Mucosa of gallbladder (tissue), 1 donor: ENCODE data around the gene CELF4. TPM values are rescaled to one million over a fixed set of nuclear protein-coding genes. Genes with fewer than 3 reads are reported as not detected.

ENCODE experiments used
- DNase-seq: peaks from one replicate; pipeline ENCODE4 v3.0.0-alpha.2; 2020; ENCODE audit warnings: low spot score
- total RNA-seq: library from RNA; stranded (reverse); gene quantifications from one replicate; pipeline ENCODE4 v1.2.1, GENCODE V29; 2021
- donor health status: DM: no; HTN: no; CAD: no.

The CELF4 gene
- total RNA-seq, 1 donor from 2014 or later: 3.8 TPM

DNA sequence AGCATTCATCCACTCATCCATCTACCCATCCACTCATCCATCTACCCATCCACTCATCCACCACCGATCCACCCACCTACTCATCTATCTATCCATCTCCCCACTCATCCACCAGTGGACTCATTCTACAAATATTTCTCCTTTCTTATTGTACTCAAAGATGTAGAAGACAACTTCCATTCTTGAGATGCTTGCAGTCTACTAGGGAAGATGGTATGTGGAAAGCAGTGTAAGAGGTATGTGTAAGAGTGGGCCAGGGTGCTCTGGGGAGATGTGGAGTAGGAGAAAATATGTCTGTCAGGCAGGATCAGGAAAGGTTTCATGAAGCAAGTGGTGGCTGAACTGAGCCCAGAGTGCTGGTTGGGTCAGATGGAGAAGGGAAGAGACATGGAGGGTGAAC, 150.8 kb downstream of the CELF4 start:
- DNase-seq: no peak

DNA sequence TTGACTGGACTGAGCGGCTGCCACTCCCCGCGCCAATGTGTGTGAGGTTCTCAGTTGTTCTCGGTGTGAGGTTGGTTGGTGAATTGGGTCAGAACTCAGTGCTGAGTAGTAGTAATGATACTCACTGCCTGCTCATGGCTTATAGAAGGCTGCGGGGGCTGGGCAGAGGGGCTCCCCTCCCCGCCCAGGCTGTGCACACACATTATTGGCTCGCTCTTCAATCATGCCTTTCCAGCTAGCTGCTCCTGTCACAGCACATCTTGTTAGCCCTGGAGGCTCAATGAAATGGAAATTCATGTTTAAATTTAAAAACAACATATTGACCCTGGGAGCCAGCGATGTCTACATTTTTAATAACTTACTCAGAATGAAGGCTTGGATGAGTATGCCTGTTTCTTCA, 152.8 kb downstream of the CELF4 start:
- DNase-seq: no peak

DNA sequence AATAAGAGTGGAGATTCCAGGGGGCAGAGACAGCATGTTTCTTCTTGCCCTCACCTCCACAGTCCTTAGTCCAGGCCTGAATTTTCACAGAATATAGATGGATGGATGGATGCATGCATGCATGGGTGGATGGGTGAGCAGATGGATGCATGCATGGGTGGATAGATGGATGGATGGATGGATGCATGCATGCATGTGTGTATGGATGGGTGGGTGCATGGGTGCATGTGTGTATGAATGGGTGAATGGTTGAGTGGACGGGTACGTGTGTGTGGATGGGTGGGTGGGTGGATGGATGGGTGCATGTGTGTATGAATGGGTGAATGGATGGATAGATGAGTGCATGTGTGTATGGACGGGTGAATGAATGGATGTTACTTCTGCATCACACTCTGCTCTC, 153.3 kb downstream of the CELF4 start:
- no peak for DNase-seq

DNA sequence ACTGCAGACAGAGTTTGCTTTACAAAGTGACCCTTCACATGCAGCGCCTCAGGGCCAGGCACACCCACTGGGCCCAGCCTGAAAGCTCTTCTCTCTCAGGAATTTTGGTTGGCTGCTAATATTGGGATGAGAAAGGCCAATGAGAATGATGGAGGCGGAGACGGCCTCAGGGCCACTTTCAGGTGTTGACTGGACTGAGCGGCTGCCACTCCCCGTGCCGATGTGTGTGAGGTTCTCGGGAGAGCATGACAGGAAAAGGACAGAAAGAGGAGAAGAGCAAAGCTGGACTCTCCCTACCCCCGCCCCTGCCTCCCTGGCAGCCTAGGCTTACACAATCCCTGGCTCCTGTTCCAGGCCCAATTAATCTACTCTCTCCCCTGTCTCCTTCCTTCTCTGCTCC, 155.7 kb downstream of the CELF4 start:
- DNase-seq: no peak

DNA sequence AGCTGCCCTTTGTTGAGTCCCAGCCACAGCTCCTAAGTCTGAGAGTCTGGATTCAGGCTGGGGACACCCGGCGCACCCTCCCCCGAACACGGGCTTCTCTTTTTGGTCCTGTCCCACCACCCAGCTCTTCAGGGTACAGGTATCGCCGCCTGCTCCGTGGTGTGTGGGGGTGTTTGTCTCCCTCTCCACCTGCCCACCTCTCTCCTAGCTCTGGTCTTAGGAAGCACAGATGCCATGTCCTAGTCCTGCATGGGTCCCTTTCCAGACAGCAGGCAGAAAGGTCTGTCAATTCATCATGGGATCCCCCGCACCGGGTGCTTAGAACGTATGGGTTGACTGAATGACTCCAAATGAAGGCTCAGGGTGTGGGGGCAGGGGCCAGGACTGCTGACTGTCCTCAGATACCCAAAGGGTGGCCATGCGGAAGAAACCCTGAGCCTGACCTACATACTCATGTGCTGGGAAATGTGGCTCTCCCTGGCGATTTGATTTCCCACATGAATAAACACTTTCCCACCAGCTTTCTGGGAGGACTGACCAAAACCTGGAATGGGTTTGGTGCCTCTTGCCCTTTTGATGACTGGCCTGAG, 156.8 kb downstream of the CELF4 start:
- no peak for DNase-seq

DNA sequence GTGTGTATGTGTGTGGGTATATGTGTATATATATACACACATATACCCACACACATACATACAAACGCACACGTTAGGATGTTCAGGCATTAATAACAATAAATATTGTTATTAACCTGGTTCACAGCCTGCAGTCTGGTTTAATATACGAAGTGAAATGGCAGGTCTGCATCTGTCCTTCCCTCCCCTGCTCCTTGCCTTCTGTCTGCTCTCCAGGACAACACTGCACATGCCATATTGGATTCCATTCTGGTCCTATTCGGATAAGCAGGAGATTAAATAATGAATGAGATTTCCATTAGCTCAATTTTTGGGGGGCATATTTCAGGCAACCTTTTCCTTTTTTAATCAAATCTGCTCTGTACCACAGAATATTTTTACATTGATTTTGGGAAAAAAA, 158.0 kb downstream of the CELF4 start:
- no peak for DNase-seq

DNA sequence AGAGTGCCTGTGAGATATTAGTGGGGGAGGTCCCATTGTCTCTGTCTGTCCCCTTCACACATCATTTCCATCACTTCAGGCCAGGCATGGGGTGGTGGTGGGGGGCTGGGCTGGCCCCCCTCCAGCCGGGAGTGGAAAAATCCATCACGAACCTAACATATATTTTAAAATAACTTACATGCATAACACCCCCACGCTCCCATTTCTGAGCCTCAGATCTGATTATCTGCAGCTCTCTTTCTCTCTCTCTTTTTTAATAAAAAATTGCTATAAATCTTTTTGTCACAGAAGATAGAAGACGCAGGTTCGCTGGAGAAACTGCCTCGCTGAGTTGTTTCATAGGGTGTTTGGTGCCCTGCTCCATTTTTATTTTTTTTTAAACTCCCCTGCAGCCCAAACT, 159.8 kb downstream of the CELF4 start:
- DNase-seq: no peak

DNA sequence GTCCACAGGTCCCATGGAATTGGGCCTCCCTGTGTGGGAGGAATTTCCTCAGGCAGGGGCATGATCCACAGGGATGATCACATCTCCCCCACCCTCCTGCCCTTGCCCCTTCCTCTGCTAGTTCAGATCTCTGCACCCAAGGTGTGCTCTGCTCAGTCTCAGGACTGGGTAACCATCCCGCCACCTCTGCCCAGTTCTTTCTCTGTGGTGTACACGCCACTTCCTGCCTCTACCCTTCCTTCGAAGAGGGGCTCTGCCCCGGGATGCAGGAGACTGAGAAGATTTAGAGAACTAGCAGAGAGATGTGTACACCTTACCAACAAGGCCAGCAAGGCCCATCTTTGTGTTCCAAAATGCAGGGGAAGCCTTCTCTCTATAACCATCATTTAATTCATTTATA, 160.4 kb downstream of the CELF4 start:
- DNase-seq: no peak

DNA sequence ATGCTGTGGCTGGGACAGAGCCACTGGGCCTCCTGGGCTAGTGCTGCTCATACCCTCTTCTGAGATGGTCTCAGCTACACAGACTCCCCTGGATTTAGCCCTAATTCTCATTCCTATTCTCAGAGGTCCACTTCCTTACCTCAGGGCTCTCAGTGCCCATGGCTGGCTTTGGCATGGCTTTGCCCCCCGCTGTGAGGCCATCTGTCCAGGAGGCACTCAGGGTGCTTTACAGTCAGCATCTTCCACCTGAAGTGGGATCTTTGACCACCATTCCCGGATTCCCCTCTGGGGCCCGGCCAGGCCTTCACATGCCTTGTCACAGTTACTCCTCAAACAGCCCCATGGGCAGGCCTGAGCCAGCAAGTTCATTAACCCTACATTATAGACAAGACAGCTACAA, 161.8 kb downstream of the CELF4 start:
- DNase-seq: no peak

DNA sequence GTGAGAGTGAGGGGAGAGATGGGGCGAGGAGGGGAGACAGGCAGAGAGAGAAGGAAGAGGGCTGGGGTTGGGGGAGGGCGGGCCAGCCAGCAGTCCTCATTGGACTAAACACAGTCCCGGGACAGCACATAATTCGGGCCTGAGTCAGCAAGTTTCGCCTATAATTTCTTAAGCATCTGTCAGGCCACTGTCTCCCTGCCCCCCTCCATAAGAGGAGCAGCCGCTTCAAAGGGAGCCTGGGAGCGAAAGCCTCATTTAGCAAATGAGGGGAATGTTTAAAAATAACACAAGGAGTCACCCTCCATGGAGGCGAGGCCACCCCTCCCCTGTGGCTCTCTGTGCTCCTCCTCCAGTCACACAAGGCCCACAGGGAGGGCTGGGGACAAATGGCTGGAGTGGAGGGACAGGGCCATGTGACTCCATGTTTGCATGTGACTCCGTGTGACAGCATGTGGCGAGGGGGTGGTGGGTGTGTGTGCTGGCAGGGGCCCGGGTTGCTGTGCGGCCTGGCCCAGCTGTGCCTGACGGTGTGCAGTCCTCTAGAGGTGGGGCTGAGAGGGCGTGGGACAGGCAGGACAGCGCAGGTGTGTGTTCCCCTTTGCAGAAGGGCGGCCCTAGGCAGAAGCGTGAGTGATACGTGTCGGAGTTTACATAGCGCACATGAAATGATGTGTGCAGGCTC, 162.4 kb downstream of the CELF4 start:
- DNase-seq: peak; percentile 38

DNA sequence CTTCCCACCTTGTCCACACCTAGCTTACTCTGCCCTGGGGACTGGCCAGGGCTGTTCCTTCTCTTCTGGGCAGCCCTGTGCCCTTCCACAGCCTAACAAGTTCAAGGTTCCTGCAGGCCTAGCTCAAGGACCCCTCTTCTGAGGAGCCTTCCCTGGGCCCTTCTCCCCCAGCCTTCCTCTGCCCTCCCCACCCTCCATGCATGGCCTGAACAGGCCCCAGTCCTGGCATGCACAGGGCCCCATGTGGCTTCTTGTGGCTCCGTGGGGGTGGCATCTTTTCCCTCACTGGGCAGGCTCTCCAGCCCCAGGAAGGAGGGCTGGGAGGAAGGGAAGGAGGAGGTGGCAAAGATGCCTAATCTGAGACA, 162.9 kb downstream of the CELF4 start:
- DNase-seq: no peak

DNA sequence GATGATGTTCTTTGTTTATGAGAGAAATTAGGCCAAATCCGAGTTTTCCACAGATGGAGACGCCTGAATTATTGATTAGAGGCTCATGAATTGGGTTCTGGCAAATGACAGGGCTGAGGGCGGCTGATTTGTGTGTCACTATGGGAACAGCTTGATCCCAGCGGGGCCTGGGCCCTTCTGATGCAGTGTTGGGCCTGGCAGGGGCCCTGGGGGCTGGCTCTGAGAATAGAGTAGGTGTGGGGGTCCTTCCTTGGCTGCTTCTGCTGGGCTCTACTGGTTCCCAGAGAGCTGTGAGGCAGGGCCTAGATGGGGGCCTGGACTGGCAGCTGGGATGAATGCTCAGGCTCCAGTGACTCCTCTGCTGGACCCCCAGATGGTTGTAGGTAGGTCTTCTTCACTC, 164.8 kb downstream of the CELF4 start:
- no peak for DNase-seq

DNA sequence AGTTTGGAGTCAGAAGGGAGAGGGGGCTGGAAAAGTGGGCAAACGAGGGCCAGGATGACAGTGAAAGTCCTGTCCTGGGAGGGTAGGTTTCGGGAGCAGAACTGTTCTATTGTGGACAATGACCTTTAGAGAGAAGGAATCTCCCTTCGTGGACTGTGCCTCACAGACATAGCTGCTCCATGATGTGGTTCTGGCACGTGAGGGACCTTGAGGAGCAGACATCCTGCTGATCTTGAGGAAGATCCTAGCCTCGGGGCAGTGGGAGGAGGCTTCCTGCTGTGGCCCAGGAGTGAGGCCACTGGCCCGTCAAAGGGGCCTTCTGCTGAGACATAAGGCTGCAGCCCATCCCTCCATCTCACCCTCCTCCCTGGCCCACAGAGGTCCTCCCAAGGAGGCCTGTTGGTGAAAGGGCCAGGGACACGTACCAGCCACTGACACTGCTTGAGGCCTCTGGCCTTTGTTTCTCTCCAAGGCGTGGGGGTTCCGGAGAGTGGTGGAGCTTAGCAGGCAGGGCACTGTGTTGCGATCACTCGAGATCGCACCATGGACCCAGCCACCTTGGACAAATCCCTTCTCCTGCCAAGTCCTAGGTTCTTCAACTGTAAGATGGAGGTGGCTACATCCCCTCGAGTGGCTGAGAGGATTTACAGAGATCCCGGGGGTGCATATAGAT, 167.2 kb downstream of the CELF4 start:
- DNase-seq: no peak

DNA sequence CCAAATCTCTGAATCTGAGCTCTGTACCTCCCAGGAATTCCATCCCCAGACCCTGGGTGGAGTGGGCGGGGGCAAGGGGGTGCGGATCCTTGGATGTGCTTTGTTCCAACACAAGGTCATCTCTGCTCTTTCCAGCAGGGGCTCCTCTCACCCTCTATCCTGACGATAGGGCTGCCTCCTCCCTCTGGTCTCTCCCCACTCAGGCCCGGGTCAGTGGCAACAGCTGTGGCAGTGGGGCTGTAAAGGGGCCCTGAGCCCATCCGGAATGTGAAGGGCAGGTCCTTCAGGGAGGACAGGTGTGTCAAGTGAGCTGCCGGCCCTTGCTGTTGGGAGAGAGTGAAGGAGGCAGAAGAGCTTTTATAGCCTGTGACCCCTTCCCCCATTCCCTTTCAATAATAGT, 167.8 kb downstream of the CELF4 start:
- no peak for DNase-seq

DNA sequence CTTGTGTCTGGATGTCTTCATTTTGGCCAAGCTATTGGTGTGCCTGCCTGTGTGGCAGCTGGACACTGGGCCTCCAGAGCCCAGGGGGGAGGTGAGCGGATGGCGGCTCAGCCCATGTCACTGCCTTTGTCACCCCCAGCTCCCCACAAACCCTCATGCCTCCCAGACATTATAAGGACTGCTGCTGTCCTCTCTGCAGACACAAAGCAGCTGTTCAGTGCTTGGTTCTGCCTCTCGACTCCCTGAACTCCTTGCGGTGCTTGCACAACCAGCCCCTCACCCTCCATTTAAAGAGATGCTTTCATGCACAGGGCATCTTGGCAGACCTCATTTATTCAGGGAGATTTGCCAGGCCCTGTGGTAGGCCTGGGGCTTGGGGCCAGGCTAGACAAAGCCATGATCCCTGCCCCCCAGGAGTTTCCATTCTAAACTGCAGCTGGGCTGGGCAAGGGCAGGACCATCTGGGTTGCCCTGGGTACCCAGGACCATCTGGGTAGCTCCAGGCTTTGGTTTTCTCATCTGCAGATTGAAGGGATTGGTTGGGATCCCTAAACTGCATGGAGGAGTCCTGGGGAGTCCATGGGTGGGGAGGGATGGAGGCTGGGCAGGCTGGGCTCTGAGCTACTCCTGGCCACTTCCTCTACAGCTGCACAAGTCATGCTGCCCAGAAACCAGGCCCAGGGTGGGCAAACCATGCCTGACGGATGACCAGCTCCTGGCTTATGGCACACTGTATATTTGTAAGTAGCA, 168.5 kb downstream of the CELF4 start:
- DNase-seq: peak; percentile 30

DNA sequence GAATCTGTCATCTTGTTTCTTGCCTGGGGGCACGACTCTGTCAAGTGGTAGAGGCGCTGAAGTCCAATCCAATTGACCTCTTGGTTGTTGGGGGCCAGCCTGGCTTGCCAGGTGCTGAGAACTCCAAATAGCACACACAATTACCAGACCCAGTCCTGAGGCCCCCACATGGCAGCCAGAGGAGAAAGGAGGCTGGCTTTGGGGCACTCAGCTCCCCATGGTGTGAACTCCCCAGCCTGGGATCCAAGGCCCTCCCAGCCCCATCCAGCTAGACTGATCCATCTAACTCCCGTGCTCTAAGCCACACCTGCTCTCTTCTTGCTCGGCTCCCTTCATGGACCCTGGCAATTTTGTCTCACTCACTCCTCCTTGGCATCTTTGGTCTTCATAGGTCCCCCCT, 170.0 kb downstream of the CELF4 start:
- DNase-seq: no peak

DNA sequence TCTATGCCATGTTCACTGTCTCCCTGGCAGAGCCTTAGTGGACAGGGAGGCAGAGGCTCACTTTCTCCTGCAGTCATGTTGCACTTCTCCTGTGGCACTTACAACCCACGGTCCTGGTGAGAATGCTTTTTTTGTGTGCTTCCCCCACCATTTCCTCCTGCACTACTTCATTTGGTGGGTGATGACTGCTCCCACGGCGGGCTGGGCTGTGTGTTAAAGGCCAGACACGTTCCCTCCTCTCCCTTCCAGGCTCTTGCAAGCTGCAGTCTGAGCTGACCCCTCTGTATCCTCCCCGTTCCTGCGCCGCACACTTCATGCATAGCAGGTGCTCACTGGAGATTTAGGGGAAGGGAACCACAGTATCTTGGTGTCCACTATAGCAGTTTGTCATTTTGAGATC, 170.5 kb downstream of the CELF4 start:
- DNase-seq: no peak

DNA sequence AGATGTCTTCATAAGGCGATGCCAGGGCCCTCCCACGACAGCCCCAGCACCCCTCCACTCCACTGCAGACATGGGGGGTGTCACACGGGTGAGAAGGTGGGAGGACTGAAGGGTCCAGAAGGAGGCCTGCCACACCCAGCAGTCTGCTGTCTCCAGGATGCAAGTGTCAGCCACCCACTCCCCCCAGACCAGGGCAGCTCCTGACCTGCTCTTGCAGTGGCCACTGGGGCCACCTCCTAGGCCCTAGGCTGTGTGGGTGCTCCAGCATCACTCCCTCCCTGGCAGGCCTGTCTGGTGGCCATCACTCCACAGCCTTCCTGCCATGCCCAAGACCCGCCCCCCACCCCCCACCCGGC, 171.0 kb downstream of the CELF4 start:
- DNase-seq: no peak

DNA sequence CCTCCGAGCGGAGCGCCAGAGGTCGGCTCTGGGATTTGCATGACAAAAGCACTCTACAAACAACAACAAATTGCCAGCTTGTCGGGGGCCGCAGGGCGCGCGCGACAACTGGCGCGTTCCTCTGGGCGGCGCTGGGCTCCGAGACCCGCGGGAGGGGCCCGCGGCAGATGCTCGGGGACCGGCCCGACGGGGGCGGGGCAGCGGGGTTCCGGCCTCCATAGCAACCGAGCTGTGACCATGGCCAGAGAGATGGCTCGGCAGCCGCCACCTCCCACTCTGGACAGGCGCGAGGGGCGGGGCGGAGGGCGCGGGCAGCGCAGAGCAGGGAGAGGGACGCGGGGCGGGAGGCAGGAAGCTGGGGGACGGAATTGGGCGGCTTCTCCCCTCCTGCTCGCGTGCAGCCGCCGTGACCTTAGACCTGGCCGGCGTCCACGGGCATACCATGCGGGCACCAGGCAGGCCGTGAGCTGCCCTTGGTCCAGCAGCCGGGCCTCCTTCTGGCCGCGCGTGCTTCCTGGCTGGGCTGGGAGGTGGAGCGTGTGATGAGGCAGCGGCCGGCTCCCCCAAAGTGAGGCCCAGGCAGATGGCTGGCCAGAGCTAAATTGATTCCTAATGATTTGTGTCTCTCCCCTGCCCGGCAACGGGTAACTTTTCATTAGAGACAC, 171.5 kb downstream of the CELF4 start:
- DNase-seq: peak; percentile 68

DNA sequence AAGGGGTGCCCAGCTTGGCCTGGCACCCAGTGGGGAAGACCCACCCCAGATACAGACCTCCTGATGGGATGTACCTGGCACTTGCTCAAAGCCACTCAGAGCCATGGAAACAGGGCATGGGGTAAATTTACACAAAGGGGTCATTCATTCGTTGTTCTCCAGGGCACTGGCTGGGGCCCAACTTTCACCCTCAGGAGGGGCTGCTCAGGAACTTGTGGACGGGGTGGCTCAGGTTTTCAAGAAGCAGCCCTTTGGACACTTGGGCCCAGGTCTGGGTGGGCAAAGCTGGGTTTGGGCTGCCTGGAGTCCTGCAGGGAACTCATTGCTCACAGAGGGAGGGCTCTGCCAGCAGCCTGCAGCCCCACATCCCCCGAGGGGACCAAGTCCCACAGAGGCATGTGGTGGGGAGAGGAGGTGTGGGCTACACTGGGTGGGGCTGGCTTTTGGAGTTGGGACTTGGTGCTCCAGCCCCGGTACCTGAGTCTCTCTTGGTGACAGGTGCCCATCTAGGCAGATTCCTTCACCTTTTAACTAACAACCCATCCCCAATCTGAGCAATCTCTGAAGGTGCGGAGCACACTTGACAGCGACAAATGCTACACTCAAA, 172.3 kb downstream of the CELF4 start:
- DNase-seq: no peak

DNA sequence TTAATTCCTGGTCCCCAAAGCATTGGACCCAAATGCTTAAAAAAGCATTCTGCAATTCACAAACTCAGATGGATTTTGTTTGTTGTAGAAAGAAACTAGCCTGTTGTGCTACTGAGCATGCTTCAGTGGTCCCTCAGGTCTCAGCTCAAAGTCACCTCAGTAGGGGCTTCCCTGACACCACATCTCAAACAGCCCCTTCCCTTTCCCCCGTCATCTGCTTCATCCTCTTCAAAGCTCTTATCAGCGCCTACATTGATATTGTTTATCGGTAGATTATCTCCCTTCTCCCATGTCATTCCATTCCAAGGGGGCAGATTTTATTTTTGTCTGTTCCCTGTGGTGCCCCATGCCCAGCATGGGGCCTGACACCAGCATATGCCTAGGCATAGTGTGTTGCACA, 172.9 kb downstream of the CELF4 start:
- DNase-seq: no peak
